HK-2 (cell line): ENCODE results near the gene DNTTIP2.
"Not testable (repeated sequence)": the region's sequence is repeated elsewhere in the genome, so short reads cannot be mapped to it uniquely, and the experiment has no call there.

Experiments used
- DNase-seq: peaks from one replicate; pipeline ENCODE4 v3.0.0-alpha.2; 2018; ENCODE audit not compliant: unreplicated experiment

DNTTIP2 gene

DNA sequence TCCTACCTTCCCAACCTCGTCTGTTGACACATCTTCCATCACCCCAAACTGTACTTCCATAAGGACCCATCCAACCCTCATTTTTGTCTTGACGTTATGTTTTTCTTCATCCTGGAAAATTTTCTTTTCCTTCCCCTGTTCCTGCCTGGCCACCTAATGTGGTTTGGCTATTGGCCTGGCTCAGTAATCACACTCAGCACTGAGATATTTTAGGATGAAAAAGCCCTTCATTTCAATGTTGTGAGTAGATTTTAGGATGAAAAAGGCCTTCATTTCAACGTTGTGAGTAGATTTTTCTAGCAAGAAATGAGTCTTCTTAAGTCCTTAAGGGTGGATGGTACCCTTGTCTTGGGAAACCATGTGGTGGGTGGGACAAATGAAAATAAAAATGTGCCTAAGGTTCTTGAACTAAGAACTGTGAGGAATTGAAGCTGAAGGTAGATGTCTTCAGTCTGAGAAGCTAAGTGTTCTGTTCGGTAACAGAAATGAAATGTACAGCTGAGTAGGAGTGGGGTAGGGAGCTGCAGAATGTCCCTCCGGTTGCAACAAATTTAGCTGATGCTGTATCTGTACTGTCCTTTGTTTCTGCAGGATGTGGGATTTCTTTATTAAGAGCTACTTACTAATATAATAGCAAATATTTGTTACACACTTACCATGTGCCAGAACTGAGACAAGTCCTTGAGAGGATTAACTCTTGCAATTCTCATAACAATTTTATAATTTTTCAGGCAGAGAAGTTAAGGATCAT is 36.1 kb downstream of the DNTTIP2 start:
- DNase-seq = no peak

DNA sequence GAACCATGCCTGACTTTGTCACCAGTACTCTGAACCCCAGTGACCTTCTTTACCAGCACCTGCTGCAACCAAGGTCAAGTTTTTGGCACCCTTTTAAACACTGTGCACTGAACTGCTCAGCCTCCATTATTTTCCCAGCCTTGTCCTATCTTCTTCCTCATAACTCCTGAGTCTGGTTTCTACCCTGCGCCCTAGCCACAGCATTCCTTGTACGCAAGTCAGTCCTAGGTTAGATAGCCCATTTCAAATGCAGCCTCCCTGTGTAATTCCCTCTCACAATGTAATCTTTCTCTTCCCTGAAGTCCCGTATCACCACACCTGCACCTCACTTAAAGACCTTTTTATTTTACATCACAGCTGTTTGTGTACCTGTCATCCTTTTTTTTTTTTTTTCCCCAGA is 37.2 kb downstream of the DNTTIP2 start:
- DNase-seq = no peak

GRCh38 chr1:93840956-93841482 is 38.0 kb downstream of the DNTTIP2 start:
- DNase-seq = no peak

DNA sequence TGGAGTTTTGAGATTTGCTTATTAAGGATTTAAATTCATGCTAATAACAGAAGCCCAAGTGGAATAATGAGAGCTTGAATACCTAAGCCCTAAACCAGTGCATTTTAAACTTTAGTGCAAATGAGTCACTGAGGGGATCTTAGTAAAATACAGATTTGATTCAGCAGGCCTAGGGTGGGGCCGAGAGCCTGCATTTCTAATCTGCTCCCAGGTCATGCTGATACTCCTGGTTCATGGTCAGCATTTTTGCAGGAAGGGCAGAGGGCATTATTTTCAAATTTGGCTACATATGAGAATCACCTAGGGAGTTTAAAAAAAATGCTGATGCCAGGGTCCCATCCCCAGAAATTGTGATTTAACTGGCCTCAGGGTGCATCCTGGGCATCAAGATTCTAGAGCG is 39.3 kb downstream of the DNTTIP2 start:
- DNase-seq = no peak

DNA sequence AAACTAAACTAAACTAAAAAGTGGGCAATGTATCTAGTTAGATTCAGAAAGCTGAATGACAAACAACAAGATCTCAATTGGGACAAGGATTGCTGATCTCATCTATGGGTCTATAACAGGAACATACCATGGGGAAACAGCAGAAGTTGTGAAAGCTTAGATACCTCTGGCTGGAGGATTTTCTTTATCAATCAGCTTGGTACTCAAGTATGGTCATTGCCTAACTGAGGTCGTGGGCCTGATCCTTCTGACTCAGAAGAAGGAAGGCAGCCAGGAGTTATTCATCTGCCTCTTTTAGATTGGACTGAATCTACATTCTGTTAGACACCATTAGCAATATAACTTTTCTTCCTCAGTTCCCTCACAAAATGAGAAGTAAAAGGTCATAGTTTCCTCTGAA is 39.7 kb downstream of the DNTTIP2 start:
- no peak for DNase-seq

DNA sequence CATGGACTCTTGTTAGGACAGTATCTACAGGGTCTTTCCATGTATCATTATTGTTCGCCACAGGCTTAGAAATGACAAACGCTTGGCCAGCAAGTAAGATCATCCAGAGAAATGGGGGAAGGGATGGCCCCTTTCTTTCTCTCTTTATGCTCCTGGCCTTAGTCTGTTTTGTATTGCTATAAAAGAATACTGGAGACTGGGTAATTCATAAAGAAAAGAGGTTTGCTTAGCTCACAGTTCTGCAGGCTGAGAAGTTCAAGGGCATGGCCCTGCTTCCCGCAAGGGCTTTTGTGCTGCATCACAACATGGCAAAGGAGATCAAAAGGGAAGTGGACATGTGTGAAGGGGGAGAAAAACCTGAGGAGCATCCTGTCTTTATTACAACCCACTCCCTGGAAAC is 41.0 kb downstream of the DNTTIP2 start:
- DNase-seq = no peak

GRCh38 chr1:93833293-93833692 is 45.7 kb downstream of the DNTTIP2 start:
- DNase-seq = not testable (repeated sequence)

DNA sequence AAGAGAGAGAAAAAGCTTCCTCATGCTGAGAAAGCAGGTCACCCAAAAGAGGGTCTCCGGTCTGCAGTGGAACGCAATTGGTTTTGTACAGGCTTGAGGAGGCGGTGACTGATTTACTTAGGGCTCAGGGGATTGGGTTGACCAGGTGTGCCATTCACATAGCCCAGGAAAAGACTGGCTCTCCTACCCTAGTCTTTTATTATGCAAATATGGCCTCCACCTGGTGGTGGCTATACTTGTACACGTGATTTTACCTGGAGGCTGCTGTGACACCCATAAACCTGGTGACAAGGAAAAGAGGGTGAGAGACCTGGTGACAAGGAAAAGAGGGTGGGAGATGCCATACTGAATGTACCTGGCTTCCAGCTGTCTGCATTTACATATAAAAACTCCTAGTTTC is 49.9 kb downstream of the DNTTIP2 start:
- no peak for DNase-seq

- DNase-seq = no peak
Measured at GRCh38 chr1:93828367-93828755, 50.6 kb downstream of the DNTTIP2 start.

- no peak for DNase-seq
Measured at GRCh38 chr1:93827633-93828366, 51.2 kb downstream of the DNTTIP2 start.

DNA sequence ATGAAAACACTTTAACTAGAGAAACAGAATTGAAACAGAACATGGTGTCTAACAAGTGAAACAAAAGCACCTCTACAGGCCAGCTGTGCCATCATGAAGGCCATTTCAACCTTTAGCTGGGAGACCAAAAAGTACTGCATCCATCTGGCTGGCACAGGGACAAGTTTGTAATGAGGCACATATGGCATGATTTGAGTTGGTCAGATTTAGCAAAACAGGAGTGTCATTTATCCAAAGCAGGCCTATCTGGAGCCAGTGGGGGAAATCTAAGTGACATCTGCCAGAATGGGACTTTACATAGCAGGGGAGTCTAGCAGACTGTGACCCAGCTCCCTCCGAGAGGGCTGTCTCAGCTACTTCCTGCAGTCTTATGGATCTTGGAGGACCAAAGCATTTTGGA is 51.9 kb downstream of the DNTTIP2 start:
- no peak for DNase-seq

DNA sequence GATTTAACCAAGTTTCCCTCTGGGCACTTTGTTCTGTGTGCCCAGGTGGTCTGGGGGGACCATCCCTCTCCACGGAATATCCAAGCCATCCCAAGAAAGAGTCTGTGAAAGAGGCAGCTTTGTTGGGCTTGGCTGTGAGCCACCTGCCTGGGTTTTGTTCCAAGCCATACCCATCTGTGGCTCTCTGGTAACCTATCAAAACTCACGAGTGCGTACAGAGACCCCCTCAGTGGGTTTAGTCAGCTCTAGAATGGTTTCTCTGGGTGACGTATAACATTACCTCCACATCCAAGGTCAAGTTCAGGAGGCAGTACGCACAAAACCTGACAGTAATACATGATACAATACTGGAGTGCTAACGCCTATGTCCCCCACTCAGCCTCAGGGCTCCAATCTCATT is 54.2 kb downstream of the DNTTIP2 start:
- DNase-seq = no peak

GRCh38 chr1:93822730-93823425 is 56.1 kb downstream of the DNTTIP2 start:
- no peak for DNase-seq

DNA sequence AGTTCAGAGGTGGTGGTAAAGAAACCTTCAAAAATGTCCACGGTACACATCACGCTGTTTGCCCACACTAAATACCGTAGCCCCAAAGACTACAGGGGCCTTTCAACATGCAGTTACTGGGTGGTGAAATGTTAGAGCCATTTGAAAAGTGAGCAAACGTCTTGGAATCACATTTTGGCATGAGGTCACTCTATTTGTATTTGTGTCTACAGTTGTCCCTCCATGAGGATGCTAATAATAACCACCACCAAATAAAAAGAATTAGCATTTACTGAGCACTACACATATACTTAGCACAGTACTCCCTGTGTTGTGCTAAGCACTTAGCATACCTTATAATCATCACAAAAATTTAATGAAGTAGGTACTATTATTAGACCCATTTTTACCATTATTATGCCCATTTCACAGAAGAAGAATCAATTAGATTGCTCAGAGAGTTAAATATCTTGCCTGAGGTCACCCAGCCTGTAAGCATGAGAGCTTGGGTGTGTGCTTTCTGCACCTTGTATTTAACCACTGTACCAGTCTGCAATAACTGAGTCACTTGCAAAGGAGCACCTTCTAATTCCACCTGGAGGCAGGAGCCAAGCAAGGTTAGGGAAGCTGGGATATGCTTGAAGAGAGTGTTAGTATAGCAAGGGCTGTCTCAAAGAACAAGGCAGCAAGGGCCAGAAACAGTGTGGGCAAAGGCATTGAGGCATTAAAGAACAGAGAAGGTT is 57.4 kb downstream of the DNTTIP2 start:
- no peak for DNase-seq

DNA sequence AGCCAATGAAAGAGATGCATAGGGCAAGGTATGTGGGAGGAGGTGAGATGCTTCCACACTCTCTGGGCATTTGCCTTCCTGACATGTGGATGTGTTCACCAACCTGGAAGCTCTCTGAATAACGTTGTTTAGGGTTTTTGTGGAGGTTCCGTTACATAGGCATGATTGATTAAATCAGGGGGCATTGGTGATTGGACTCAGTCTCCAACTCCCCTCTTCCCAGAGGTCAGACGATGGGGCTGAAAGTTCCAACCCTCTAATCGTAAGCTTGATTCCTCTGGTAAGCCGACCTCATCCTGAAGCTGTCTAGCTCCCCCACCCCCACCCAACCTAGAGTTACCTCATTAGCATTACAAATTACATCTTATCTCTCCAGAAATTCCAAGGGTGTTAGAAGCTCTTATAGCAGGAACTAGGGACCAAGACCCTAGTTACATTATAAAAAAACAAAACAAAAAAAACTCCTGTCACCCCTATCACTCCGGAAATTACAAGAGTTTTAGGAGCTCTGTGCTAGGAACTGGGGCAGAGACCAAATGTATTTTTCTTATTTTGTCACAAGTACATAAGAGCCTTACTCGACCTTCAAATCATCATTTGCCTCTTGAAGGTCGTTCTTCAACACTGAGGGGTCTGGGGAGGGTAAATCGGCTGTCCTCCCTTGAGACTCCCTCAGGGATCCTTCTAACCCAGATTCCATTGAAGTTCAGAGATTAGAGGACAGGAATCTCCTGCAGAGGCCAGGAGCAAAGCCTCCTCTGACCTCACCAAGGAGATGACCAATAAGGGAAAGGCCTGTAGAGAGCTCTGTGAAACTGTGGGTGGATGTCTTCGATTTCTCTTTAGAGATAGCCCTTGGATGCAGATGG is 58.2 kb downstream of the DNTTIP2 start:
- no peak for DNase-seq

GRCh38 chr1:93818570-93818959 is 60.4 kb downstream of the DNTTIP2 start:
- no peak for DNase-seq

- no peak for DNase-seq
Measured at GRCh38 chr1:93817819-93818569, 61.0 kb downstream of the DNTTIP2 start.

DNA sequence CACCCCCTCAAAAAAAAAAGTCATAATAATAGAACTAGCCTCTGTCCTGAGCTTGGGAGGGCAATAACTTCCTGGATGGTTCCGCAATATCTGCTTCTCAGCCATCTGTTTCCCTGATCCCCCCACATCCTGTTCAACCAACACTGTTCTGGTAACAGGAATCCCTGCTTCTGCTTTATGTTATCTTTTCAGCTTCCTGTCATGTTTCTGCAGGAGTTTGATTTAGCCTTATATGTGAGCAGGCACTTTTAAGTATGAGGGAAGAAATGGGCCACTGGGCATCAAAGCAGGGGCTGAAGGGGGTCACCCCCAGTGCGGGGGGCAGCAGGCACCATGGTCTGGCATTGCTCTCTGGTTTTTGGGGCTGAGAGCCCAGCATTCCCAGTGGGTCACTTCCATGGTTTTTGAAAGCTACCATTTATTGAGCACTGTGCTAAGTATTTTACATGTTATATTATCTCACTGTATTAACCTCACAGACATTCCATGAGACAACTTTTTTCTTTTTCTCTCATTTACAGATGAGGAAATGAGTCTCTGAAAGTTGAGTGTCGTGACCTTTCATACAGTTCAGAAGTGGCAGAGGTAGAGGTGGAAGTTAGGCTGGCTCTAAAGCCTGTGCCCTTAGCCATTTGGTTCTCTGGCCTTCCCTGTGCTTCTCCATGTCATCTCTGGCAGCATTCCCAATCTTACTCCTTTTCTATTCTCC is 61.9 kb downstream of the DNTTIP2 start:
- no peak for DNase-seq
